WTC11 (cell line): Measurements from ENCODE around the gene PCNX3. TPM values are rescaled to one million over a fixed set of nuclear protein-coding genes. Genes with fewer than 3 reads are reported as not detected.
A peak's percentile ranks its signal among the peaks of the same experiment; 100 is the strongest.

Experiments used
- ATAC-seq: fragments of 200-7000 bp; cut with Tn5 transposase; 2 replicates; pipeline ENCODE4 v1.10.0; 2021; ENCODE audit warnings: mild to moderate bottlenecking, moderate library complexity
- Bru-seq: library from RNA; stranded (reverse); fragments of 400-500 nt; gene quantifications from one replicate; lab custom pipeline; 2021; lab: Mats Ljungman, UMichigan
- CTCF ChIA-PET: fragments of 300-600 bp; sonication (Branson Sonifier 250); formaldehyde crosslinking; loops from one replicate; lab custom pipeline; 2021; ENCODE audit warnings: antibody characterized with exemption; lab: Charles Lee
- POLR2A ChIA-PET: fragments of 350-600 bp; sonication (Branson Sonifier 250); formaldehyde crosslinking; loops from one replicate; lab custom pipeline; 2021; ENCODE audit warnings: antibody characterized with exemption; lab: Charles Lee
- DNase-seq: peaks from one replicate; pipeline ENCODE4 v3.0.0; 2021; ENCODE audit warnings: low spot score
- H3K27ac Mint-ChIP-seq: 2 replicates; pipeline ENCODE4 v1.8.0; 2021; ENCODE audit warnings: mixed read lengths
- H3K27me3 Mint-ChIP-seq: 2 replicates; pipeline ENCODE4 v1.8.0; 2021; ENCODE audit warnings: low read depth, mild to moderate bottlenecking, moderate library complexity, mixed read lengths
- H3K36me3 Mint-ChIP-seq: 2 replicates; pipeline ENCODE4 v1.8.0; 2021; ENCODE audit warnings: mixed read lengths
- H3K4me1 Mint-ChIP-seq: 2 replicates; pipeline ENCODE4 v1.8.0; 2022; ENCODE audit warnings: mixed read lengths
- H3K4me3 Mint-ChIP-seq: 2 replicates; pipeline ENCODE4 v1.8.0; 2021; ENCODE audit warnings: mild to moderate bottlenecking, moderate library complexity, mixed read lengths
- H3K9me3 Mint-ChIP-seq: 2 replicates; pipeline ENCODE4 v1.8.0; 2021; ENCODE audit warnings: mixed read lengths
- ARID4B ChIP-seq: sonication (generic); formaldehyde crosslinking; IDR thresholded peaks from 2 replicates; pipeline ENCODE4 v1.8.0; 2023; ENCODE audit warnings: missing genetic modification reagents, mild to moderate bottlenecking, borderline replicate concordance
- ATF1 ChIP-seq: sonication (generic); formaldehyde crosslinking; IDR thresholded peaks from 2 replicates; pipeline ENCODE4 v1.8.1; 2023; ENCODE audit warnings: mild to moderate bottlenecking, moderate library complexity, missing genetic modification reagents
- CBFB ChIP-seq: sonication (generic); formaldehyde crosslinking; IDR thresholded peaks from 2 replicates; pipeline ENCODE4 v1.8.1; 2022; ENCODE audit warnings: mild to moderate bottlenecking, low read depth, missing genetic modification reagents
- ERG ChIP-seq: fragments of 250-450 bp; sonication (Bioruptor Pico); IDR thresholded peaks from 2 replicates; pipeline ENCODE4 v1.8.0; 2021; ENCODE audit warnings: mild to moderate bottlenecking
- FOXJ3 ChIP-seq: sonication (generic); formaldehyde crosslinking; IDR thresholded peaks from 2 replicates; pipeline ENCODE4 v1.9.0; 2021; ENCODE audit warnings: missing genetic modification reagents, mild to moderate bottlenecking, borderline replicate concordance
- HMGA2 ChIP-seq: fragments of 250-450 bp; sonication (Bioruptor Pico); IDR thresholded peaks from 2 replicates; pipeline ENCODE4 v1.4.0; 2021; ENCODE audit warnings: mild to moderate bottlenecking, moderate library complexity
- HMGXB4 ChIP-seq: sonication (generic); formaldehyde crosslinking; IDR thresholded peaks from 2 replicates; pipeline ENCODE4 v1.8.1; 2023; ENCODE audit warnings: mild to moderate bottlenecking, moderate library complexity, missing genetic modification reagents
- NFE2L1 ChIP-seq: sonication (generic); formaldehyde crosslinking; IDR thresholded peaks from 2 replicates; pipeline ENCODE4 v1.8.1; 2023; ENCODE audit warnings: missing genetic modification reagents
- NR1H2 ChIP-seq: sonication (generic); formaldehyde crosslinking; IDR thresholded peaks from 2 replicates; pipeline ENCODE4 v1.9.0; 2021; ENCODE audit warnings: mild to moderate bottlenecking, moderate library complexity, missing genetic modification reagents
- PRRX2 ChIP-seq: fragments of 250-450 bp; sonication (Bioruptor Pico); IDR thresholded peaks from 2 replicates; pipeline ENCODE4 v1.8.0; 2021; ENCODE audit warnings: mild to moderate bottlenecking
- RORB ChIP-seq: fragments of 250-450 bp; sonication (Bioruptor Pico); IDR thresholded peaks from 2 replicates; pipeline ENCODE4 v1.9.0; 2021; ENCODE audit warnings: mild to moderate bottlenecking
- SP1 ChIP-seq: sonication (generic); formaldehyde crosslinking; conservative IDR thresholded peaks from 2 replicates; pipeline ENCODE4 v1.8.1; 2022; ENCODE audit warnings: missing genetic modification reagents
- STAT6 ChIP-seq: sonication (generic); formaldehyde crosslinking; conservative IDR thresholded peaks from 2 replicates; pipeline ENCODE4 v1.8.1; 2023; ENCODE audit warnings: mild to moderate bottlenecking, low read depth, missing genetic modification reagents, moderate library complexity
- USF2 ChIP-seq: sonication (generic); formaldehyde crosslinking; IDR thresholded peaks from 2 replicates; pipeline ENCODE4 v1.8.1; 2023; ENCODE audit warnings: mild to moderate bottlenecking, missing genetic modification reagents, moderate library complexity
- ZBTB43 ChIP-seq: sonication (generic); formaldehyde crosslinking; IDR thresholded peaks from 2 replicates; pipeline ENCODE4 v1.8.1; 2023; ENCODE audit warnings: mild to moderate bottlenecking, missing genetic modification reagents
- ZNF423 ChIP-seq: fragments of 250-450 bp; sonication (Bioruptor Pico); IDR thresholded peaks from 2 replicates; pipeline ENCODE4 v2.1.2; 2022; ENCODE audit warnings: mild to moderate bottlenecking, moderate library complexity
- ZNF425 ChIP-seq: fragments of 250-450 bp; sonication (Bioruptor Pico); conservative IDR thresholded peaks from 2 replicates; pipeline ENCODE4 v1.9.0; 2021; ENCODE audit warnings: mild to moderate bottlenecking
- long read RNA-seq, 3 experiments: library from RNA in 1 of 3; library from capped mRNA in 1 of 3; library from polyadenylated mRNA in 1 of 3; unstranded in 2 of 3; stranded (forward) in 1 of 3; transcript quantifications; one replicate each; pipeline ENCODE4 v2.0.0, GENCODE V29; 2021
- total RNA-seq: library from RNA; stranded (reverse); gene quantifications from 3 replicates; pipeline ENCODE4 v1.2.3, GENCODE V29; 2021

The PCNX3 gene
- 44.6 to 51.6 TPM (median 45.8 TPM) in 3 replicates for total RNA-seq
- Bru-seq, nascent RNA: percentile 59 among the genes with signal in this experiment
- long read RNA-seq, experiment 1, full-length matches to known transcripts: 13 of 114 reads
- long read RNA-seq, experiment 1, partial matches to known transcripts: 44 of 114 reads
- long read RNA-seq, experiment 1, other reads (novel, unspliced or antisense): 57 of 114 reads
- long read RNA-seq, experiment 2, partial matches to known transcripts: 22 of 40 reads
- long read RNA-seq, experiment 2, other reads (novel, unspliced or antisense): 18 of 40 reads
- long read RNA-seq, experiment 3: 0 reads

GRCh38 chr11:65615229-65615949 is at the start of gene PCNX3:
Gene PCNX3, plus strand, starts transcription at chr11:65615776. Its CDS starts 536 bp downstream, at chr11:65616312.
- ChIA-PET CTCF (interaction anchor here (0.6 to 16.2 kb wide), 19 partner anchors 8 to 498 kb away, joined by 3 to 311 read pairs (median 6); partner anchors contain the start of genes CCDC85B, FAM89B, FIBP and KCNK7), POLR2A (interaction anchor here (0.6 to 1.3 kb wide), 12 partner anchors 8 to 434 kb away, joined by 3 to 7 read pairs (median 4); partner anchors contain the start of genes EHBP1L1, MALAT1, RELA and SIPA1)
- H3K36me3 Mint-ChIP-seq: peaks cover 11% of the 10 kb centered on the region
- no peaks in the 10 kb centered on the region; the same call in 1 of the 2 replicates for H3K27me3 Mint-ChIP-seq
- DNase-seq: peak; percentile 100
- peak; percentile 91 for ATAC-seq
- H3K27ac Mint-ChIP-seq: peak within 1 kb of the TSS; percentile 98
- peak within 1 kb of the TSS; percentile 94 for H3K4me3 Mint-ChIP-seq
- H3K4me1 Mint-ChIP-seq: peaks cover 21% of the 10 kb centered on the region
- no peaks in the 10 kb centered on the region for H3K9me3 Mint-ChIP-seq
- TF ChIP-seq ZNF423 (no peak), HMGA2 (CRISPR knock-in tag) (no peak), PRRX2 (CRISPR knock-in tag) (no peak), ZNF425 (CRISPR knock-in tag) (no peak), ZBTB43 (CRISPR knock-in tag) (no peak), CBFB (CRISPR knock-in tag) (no peak), USF2 (CRISPR knock-in tag) (no peak), FOXJ3 (CRISPR knock-in tag) (no peak), NR1H2 (CRISPR knock-in tag) (no peak), NFE2L1 (CRISPR knock-in tag) (no peak), RORB (CRISPR knock-in tag) (no peak), SP1 (CRISPR knock-in tag) (peak; percentile 98), HMGXB4 (CRISPR knock-in tag) (no peak), ERG (CRISPR knock-in tag) (no peak), ARID4B (CRISPR knock-in tag) (no peak), STAT6 (CRISPR knock-in tag) (no peak), ATF1 (CRISPR knock-in tag) (no peak)
